UCSD-AML1 (cell line): ENCODE measurements around the gene TRAP1.

Source experiments
- DNase-seq: peaks from one replicate; lab custom pipeline; 2025; ENCODE audit not compliant: unreplicated experiment; lab: John Stamatoyannopoulos, UW

TRAP1 gene

GRCh38 chr16:3717235-3718018, at the start of gene TRAP1:
Gene TRAP1 (minus strand): TSS chr16:3717524. CDS start chr16:3717508, 16 bp downstream.
- peak; percentile 91 for DNase-seq

GRCh38 chr16:3766177-3766576, 48.9 kb upstream of the TRAP1 start:
- DNase-seq = no peak

GRCh38 chr16:3764409-3764808, 47.1 kb upstream of the TRAP1 start:
- DNase-seq = no peak

GRCh38 chr16:3762107-3762750, 44.9 kb upstream of the TRAP1 start:
- DNase-seq = no peak

GRCh38 chr16:3761375-3762106, 44.2 kb upstream of the TRAP1 start:
- no peak for DNase-seq

GRCh38 chr16:3760518-3760917, 43.2 kb upstream of the TRAP1 start:
- no peak for DNase-seq

- no peak for DNase-seq
Measured at GRCh38 chr16:3759736-3760135, 42.4 kb upstream of the TRAP1 start.

- no peak for DNase-seq
Measured at GRCh38 chr16:3756113-3756512, 38.8 kb upstream of the TRAP1 start.

GRCh38 chr16:3755249-3755648, 37.9 kb upstream of the TRAP1 start:
- no peak for DNase-seq

- no peak for DNase-seq
Measured at GRCh38 chr16:3754772-3755171, 37.4 kb upstream of the TRAP1 start.

- DNase-seq = no peak
Measured at GRCh38 chr16:3754081-3754703, 36.9 kb upstream of the TRAP1 start.

- DNase-seq = no peak
Measured at GRCh38 chr16:3752984-3753383, 35.7 kb upstream of the TRAP1 start.

GRCh38 chr16:3751878-3752277, 34.6 kb upstream of the TRAP1 start:
- DNase-seq = no peak

GRCh38 chr16:3748307-3748706, 31.0 kb upstream of the TRAP1 start:
- no peak for DNase-seq

- DNase-seq = no peak
Measured at GRCh38 chr16:3745751-3746355, 28.5 kb upstream of the TRAP1 start.

- DNase-seq = no peak
Measured at GRCh38 chr16:3744018-3744417, 26.7 kb upstream of the TRAP1 start.

GRCh38 chr16:3740934-3741333, 23.6 kb upstream of the TRAP1 start:
- no peak for DNase-seq

- no peak for DNase-seq
Measured at GRCh38 chr16:3740186-3740585, 22.9 kb upstream of the TRAP1 start.

GRCh38 chr16:3739636-3740035, 22.3 kb upstream of the TRAP1 start:
- no peak for DNase-seq

- DNase-seq = no peak
Measured at GRCh38 chr16:3738541-3738940, 21.2 kb upstream of the TRAP1 start.

- DNase-seq = no peak
Measured at GRCh38 chr16:3738128-3738527, 20.8 kb upstream of the TRAP1 start.
